HepG2 (cell line): ENCODE measurements around the gene PIBF1. TPM values are rescaled to one million over a fixed set of nuclear protein-coding genes. Genes with fewer than 3 reads are reported as not detected.

Experiments
- ATAC-seq: fragments of 200-7000 bp; cut with Tn5 transposase; 3 replicates; pipeline ENCODE4 v1.9.1; 2020; ENCODE audit warnings: mild to moderate bottlenecking, moderate library complexity
- BruUV-seq: library from RNA; stranded (reverse); fragments of 400-500 nt; replicated peaks from 2 replicates; lab custom pipeline; 2021; lab: Mats Ljungman, UMichigan
- CTCF ChIA-PET: fragments of 300-600 bp; formaldehyde crosslinking; extraction: SDS; loops from one replicate; lab custom pipeline; 2021; ENCODE audit warnings: low total read pairs, inconsistent platforms, low intra/inter-chr PET ratio; lab: Yijun Ruan, JAX
- POLR2A ChIA-PET: fragments of 350-600 bp; sonication (Branson Sonifier 250); formaldehyde crosslinking; loops from one replicate; lab custom pipeline; 2020; ENCODE audit warnings: antibody characterized with exemption, inconsistent platforms; lab: Yijun Ruan, JAX
- DNase-seq: peaks from one replicate; pipeline ENCODE4 v3.0.0-alpha.2; 2015; ENCODE audit warnings: low spot score
- FAIRE-seq: peaks from 3 replicates; lab custom pipeline; 2011; peaks lifted over from hg19 to GRCh38; lab: Jason Lieb, UNC
- H2AFZ ChIP-seq: one replicate; pipeline ENCODE4 v1.6.1; 2011; ENCODE audit warnings: low read length, inconsistent platforms
- H3K27ac ChIP-seq: fragments of 300-600 bp; 3 replicates; pipeline ENCODE4 v1.8.0; 2011; ENCODE audit warnings: mixed run types, mild to moderate bottlenecking, mixed read lengths, low read length, inconsistent platforms; ENCODE audit not compliant: insufficient read depth; ENCODE audit errors: extremely low read length
- H3K27me3 ChIP-seq, 2 experiments: fragments of 200-600 bp in 1 of 2; 2 replicates in 1 of 2; 3 replicates in 1 of 2; pipeline versions ENCODE4 v1.6.0 to v1.8.0; 2011; ENCODE audit warnings: low read length in 2 of 2, mild to moderate bottlenecking in 2 of 2, moderate library complexity in 2 of 2, inconsistent platforms in 1 of 2; ENCODE audit not compliant: insufficient read depth in 2 of 2, control insufficient read depth in 1 of 2
- H3K36me3 ChIP-seq, 2 experiments: fragments of 200-600 bp in 1 of 2; replicated peaks in 1 of 2; 2 replicates in 1 of 2; 3 replicates in 1 of 2; pipeline versions ENCODE4 v1.5.1 to v1.8.0; 2011; ENCODE audit warnings: low read length in 2 of 2, inconsistent platforms in 1 of 2; ENCODE audit not compliant: insufficient read depth in 2 of 2, control insufficient read depth in 1 of 2
- H3K4me1 ChIP-seq: 2 replicates; pipeline ENCODE4 v1.5.1; 2012; ENCODE audit warnings: low read length, inconsistent platforms; ENCODE audit not compliant: insufficient read depth
- H3K4me2 ChIP-seq: 2 replicates; pipeline ENCODE4 v1.6.0; 2011; ENCODE audit warnings: low read depth, low read length, inconsistent platforms
- H3K4me3 ChIP-seq, 3 experiments: fragments of 200-600 bp in 1 of 3; sonication (generic), shearing (Covaris generic) in 1 of 3; replicated peaks in 1 of 3; 2 replicates each; pipeline ENCODE4 v1.5.1; 2011 to 2016; ENCODE audit warnings: low read length in 3 of 3, inconsistent platforms in 2 of 3, low read depth in 2 of 3, mild to moderate bottlenecking in 2 of 3, control low read depth in 1 of 3, mixed read lengths in 1 of 3; ENCODE audit not compliant: insufficient read depth in 1 of 3
- H3K79me2 ChIP-seq: one replicate; pipeline ENCODE4 v1.6.1; 2011; ENCODE audit warnings: low read length, inconsistent platforms; ENCODE audit not compliant: insufficient read depth
- H3K9ac ChIP-seq: 2 replicates; pipeline ENCODE4 v1.6.0; 2011; ENCODE audit warnings: mild to moderate bottlenecking, low read depth, low read length, inconsistent platforms; ENCODE audit not compliant: insufficient read depth
- H3K9me3 ChIP-seq: 2 replicates; pipeline ENCODE4 v1.5.1; 2012; ENCODE audit warnings: mild to moderate bottlenecking, low read length
- H4K20me1 ChIP-seq: 2 replicates; pipeline ENCODE4 v1.6.0; 2011; ENCODE audit warnings: inconsistent platforms, mild to moderate bottlenecking, low read length, moderate library complexity; ENCODE audit not compliant: insufficient read depth
- ISL2 ChIP-seq: sonication (generic); formaldehyde crosslinking; IDR thresholded peaks from 2 replicates; pipeline ENCODE4 v1.5.0; 2020; ENCODE audit warnings: missing genetic modification reagents
- LCORL ChIP-seq, 2 experiments: fragments of 450-650 bp in 1 of 2; sonication (generic) in 1 of 2; formaldehyde crosslinking in 1 of 2; IDR thresholded peaks; 2 replicates each; pipeline versions ENCODE4 v1.5.0 to v1.6.1; 2017 to 2020; ENCODE audit warnings: antibody characterized with exemption in 1 of 2, missing genetic modification reagents in 1 of 2
- NR3C1 ChIP-seq: sonication (generic); formaldehyde crosslinking; IDR thresholded peaks from 2 replicates; pipeline ENCODE4 v1.4.0; 2020; ENCODE audit warnings: missing genetic modification reagents
- RFXAP ChIP-seq: sonication (generic); formaldehyde crosslinking; IDR thresholded peaks from 2 replicates; pipeline ENCODE4 v1.4.0; 2020; ENCODE audit warnings: missing genetic modification reagents, borderline replicate concordance
- ZIK1 ChIP-seq: sonication (generic); formaldehyde crosslinking; IDR thresholded peaks from 2 replicates; pipeline ENCODE4 v1.5.0; 2020; ENCODE audit warnings: mild to moderate bottlenecking, low read depth, missing genetic modification reagents, borderline replicate concordance
- ZNF331 ChIP-seq: sonication (generic); formaldehyde crosslinking; IDR thresholded peaks from 2 replicates; pipeline ENCODE4 v1.4.0; 2020; ENCODE audit warnings: missing genetic modification reagents
- ZNF484 ChIP-seq: sonication (generic); formaldehyde crosslinking; IDR thresholded peaks from 2 replicates; pipeline ENCODE4 v1.5.1; 2020; ENCODE audit warnings: mild to moderate bottlenecking, low read depth, missing genetic modification reagents, borderline replicate concordance
- ZNF496 ChIP-seq: sonication (generic); formaldehyde crosslinking; IDR thresholded peaks from 2 replicates; pipeline ENCODE4 v1.8.1; 2023; ENCODE audit warnings: mild to moderate bottlenecking, moderate library complexity, missing genetic modification reagents; ENCODE audit not compliant: insufficient replicate concordance
- ZNF546 ChIP-seq: sonication (generic); formaldehyde crosslinking; conservative IDR thresholded peaks from 2 replicates; pipeline ENCODE4 v1.8.1; 2023; ENCODE audit warnings: mild to moderate bottlenecking, missing genetic modification reagents
- ZNF83 ChIP-seq: sonication (generic); formaldehyde crosslinking; IDR thresholded peaks from 2 replicates; pipeline ENCODE4 v1.4.0; 2020; ENCODE audit warnings: missing genetic modification reagents, mild to moderate bottlenecking, borderline replicate concordance
- WGBS: methylation state at CpG from one replicate; pipeline ENCODE4 v1.1.6; 2017; ENCODE audit warnings: low lambda C conversion rate; 5-methylcytosine and 5-hydroxymethylcytosine counted together
- in situ Hi-C: cut with HindIII; loops from 2 replicates; pipeline ENCODE4 v1.10.0; 2017; ENCODE audit warnings: low pct_unique_long_range_greater_than_20kb; ENCODE audit not compliant: extremely low pct_ligation_motif_present
- intact Hi-C: fragments of 100-400 bp; cut with micrococcal nuclease; formaldehyde crosslinking; loops from one replicate; pipeline ENCODE4 v1.10.0; 2022; ENCODE audit not compliant: unreplicated experiment
- polyA plus RNA-seq, 8 experiments: library from polyadenylated mRNA; depleted of rRNA in 3 of 8; stranded (reverse) in 7 of 8; unstranded in 1 of 8; fragments of >200 nt; fragmentation: Illumina TruSeq in 4 of 8; extraction: Trizol in 4 of 8; gene quantifications; 2 replicates each; pipeline versions ENCODE4 v1.2.1 to v1.2.3, GENCODE V29; 2011 to 2016; ENCODE audit warnings: low read depth in 4 of 8, missing spikeins in 1 of 8, mixed read lengths in 1 of 8; ENCODE audit not compliant: insufficient read depth in 1 of 8
- total RNA-seq, 5 experiments: library from RNA; depleted of rRNA; stranded (reverse); fragments of >200 nt; fragmentation: Illumina TruSeq; extraction: Trizol; gene quantifications; 2 replicates each; pipeline ENCODE4 v1.2.3, GENCODE V29; 2016; ENCODE audit warnings: low read depth in 1 of 5
- TF ChIP-seq, protein P1 (sequence below): IDR thresholded peaks from 2 replicates; pipeline ENCODE4 v1.6.1; 2016; ENCODE audit warnings: missing biosample characterization, missing genetic modification reagents, low read depth
- TF ChIP-seq, protein P2 (sequence below): sonication (generic); formaldehyde crosslinking; IDR thresholded peaks from 2 replicates; pipeline ENCODE4 v1.4.0; 2020; ENCODE audit warnings: missing genetic modification reagents
- TF ChIP-seq, protein P3 (sequence below): sonication (generic); formaldehyde crosslinking; IDR thresholded peaks from 2 replicates; pipeline ENCODE4 v1.5.0; 2020; ENCODE audit warnings: missing genetic modification reagents, mild to moderate bottlenecking, borderline replicate concordance
- TF ChIP-seq, protein P4 (sequence below): IDR thresholded peaks from 2 replicates; pipeline ENCODE4 v1.6.1; 2016; ENCODE audit warnings: missing compliant biosample characterization, missing genetic modification reagents, borderline replicate concordance

PIBF1 gene
- total and polyA plus RNA-seq, 2 of the 13 experiments (the other 11 are each of a cell fraction or from before 2014, with no cell fraction given): 4.2 to 15.8 TPM

DNA sequence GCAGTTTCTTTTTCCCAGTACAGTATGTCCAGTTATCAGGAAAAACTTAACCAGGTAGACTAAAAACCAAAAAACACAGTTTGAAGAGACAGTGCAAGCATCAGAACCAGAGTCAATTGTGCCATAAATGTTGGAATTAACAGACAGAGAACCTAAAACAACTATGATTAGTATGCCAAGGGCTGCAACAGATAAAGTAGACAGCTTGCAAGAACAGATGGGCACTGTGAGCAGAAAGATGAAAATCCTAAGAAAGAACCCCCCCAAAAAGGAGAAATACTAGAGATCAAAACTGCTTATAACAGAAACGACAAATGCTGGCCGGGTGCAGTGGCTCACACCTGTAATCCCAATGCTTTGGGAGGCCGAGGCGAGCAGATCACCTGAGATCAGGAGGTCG is 229.8 kb downstream of the PIBF1 start:
- in situ Hi-C loops: no loop called here
- no peaks in the 10 kb centered on the region for H3K9me3 ChIP-seq
- BruUV-seq: no TSS peak
- ChIA-PET POLR2A (no interaction called here), CTCF (no interaction called here)
- DNase-seq (no peak), FAIRE-seq (no peak), ATAC-seq (no peak)
- no peaks in the 10 kb centered on the region for H3K79me2 ChIP-seq
- H3K4me2 ChIP-seq: no peak overlapping the region
- H3K4me3 ChIP-seq: no peak overlapping the region
- H3K9ac ChIP-seq: no peak overlapping the region
- no peaks in the 10 kb centered on the region for H3K36me3 ChIP-seq
- H3K4me1 ChIP-seq: no peaks in the 10 kb centered on the region
- TF ChIP-seq NR3C1: no peak
- TF ChIP-seq, protein P1, sequence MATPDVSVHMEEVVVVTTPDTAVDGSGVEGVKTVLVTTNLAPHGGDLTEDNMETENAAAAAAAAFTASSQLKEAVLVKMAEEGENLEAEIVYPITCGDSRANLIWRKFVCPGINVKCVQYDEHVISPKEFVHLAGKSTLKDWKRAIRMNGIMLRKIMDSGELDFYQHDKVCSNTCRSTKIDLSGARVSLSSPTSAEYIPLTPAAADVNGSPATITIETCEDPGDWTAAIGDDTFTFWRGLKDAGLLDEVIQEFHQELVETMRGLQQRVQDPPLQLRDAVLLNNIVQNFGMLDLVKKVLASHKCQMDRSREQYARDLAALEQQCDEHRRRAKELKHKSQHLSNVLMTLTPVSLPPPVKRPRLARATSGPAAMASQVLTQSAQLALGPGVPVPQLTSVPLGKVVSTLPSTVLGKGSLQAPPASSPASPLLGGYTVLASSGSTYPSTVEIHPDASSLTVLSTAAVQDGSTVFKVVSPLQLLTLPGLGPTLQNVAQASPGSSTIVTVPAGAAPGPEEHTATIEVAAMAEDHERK (CRISPR knock-in tag): no peak
- no peak for TF ChIP-seq ZNF331
- TF ChIP-seq, protein P2, sequence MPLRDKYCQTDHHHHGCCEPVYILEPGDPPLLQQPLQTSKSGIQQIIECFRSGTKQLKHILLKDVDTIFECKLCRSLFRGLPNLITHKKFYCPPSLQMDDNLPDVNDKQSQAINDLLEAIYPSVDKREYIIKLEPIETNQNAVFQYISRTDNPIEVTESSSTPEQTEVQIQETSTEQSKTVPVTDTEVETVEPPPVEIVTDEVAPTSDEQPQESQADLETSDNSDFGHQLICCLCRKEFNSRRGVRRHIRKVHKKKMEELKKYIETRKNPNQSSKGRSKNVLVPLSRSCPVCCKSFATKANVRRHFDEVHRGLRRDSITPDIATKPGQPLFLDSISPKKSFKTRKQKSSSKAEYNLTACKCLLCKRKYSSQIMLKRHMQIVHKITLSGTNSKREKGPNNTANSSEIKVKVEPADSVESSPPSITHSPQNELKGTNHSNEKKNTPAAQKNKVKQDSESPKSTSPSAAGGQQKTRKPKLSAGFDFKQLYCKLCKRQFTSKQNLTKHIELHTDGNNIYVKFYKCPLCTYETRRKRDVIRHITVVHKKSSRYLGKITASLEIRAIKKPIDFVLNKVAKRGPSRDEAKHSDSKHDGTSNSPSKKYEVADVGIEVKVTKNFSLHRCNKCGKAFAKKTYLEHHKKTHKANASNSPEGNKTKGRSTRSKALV (CRISPR knock-in tag): no peak
- TF ChIP-seq RFXAP (CRISPR knock-in tag): no peak
- no peak for TF ChIP-seq ZNF484 (CRISPR knock-in tag)
- no peak for TF ChIP-seq ZNF496 (CRISPR knock-in tag)
- TF ChIP-seq, protein P3, sequence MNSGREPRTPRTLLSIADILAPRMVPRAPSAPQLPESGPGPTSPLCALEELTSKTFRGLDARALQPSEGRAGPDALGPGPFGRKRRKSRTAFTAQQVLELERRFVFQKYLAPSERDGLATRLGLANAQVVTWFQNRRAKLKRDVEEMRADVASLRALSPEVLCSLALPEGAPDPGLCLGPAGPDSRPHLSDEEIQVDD (CRISPR knock-in tag): no peak
- TF ChIP-seq ISL2 (CRISPR knock-in tag): no peak
- TF ChIP-seq ZNF546: no peak
- no peak for TF ChIP-seq ZNF83 (CRISPR knock-in tag)
- TF ChIP-seq, protein P4, sequence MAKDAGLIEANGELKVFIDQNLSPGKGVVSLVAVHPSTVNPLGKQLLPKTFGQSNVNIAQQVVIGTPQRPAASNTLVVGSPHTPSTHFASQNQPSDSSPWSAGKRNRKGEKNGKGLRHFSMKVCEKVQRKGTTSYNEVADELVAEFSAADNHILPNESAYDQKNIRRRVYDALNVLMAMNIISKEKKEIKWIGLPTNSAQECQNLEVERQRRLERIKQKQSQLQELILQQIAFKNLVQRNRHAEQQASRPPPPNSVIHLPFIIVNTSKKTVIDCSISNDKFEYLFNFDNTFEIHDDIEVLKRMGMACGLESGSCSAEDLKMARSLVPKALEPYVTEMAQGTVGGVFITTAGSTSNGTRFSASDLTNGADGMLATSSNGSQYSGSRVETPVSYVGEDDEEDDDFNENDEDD (CRISPR knock-in tag): no peak
- TF ChIP-seq LCORL (IDR thresholded peaks at IDR 0.05): no peak
- TF ChIP-seq LCORL (CRISPR knock-in tag; IDR thresholded peaks at IDR 0.05): no peak
- TF ChIP-seq ZIK1: no peak
- TF ChIP-seq, all 625 proteins: peak for 0
- Histone ChIP-seq H4K20me1 (no peaks in the 10 kb centered on the region), H3K27ac (no peak overlapping the region), H2AFZ (no peak overlapping the region), H3K27me3 (no peaks in the 10 kb centered on the region)
- intact Hi-C loops: no loop called here
- WGBS: 78% methylated on average over 5 of the region's 5 CpGs
